ENCODE measurements around the gene CD244. TPM values are rescaled to one million over a fixed set of nuclear protein-coding genes. Genes with fewer than 3 reads are reported as not detected.
A peak's percentile ranks its signal among the peaks of the same experiment; 100 is the strongest.

Gene CD244
- total and polyA plus RNA-seq, 2 donors = 0.21 to 0.89 TPM

GRCh38 chr1:160806784-160807183, 55.9 kb downstream of the CD244 start:
- Histone ChIP-seq H3K36me3 (ENCODE audit: insufficient read depth) (no peaks in the 10 kb centered on the region), H3K27ac (ENCODE audit: low read depth) (no peak overlapping the region), H3K4me3 (ENCODE audit: low read depth, low read length) (no peak overlapping the region), H3K4me1 (ENCODE audit: insufficient read depth) (no peaks in the 10 kb centered on the region)
- no peak for DNase-seq (ENCODE audit: extremely low spot score)

- 70% methylated on average over 1 of the region's 1 CpG for WGBS
- Histone ChIP-seq H3K36me3 (ENCODE audit: insufficient read depth) (no peaks in the 10 kb centered on the region), H3K4me1 (ENCODE audit: insufficient read depth) (no peaks in the 10 kb centered on the region), H3K4me3 (ENCODE audit: low read depth, low read length) (no peak overlapping the region), H3K27ac (ENCODE audit: low read depth) (no peak overlapping the region)
- no peak for DNase-seq (ENCODE audit: extremely low spot score)
Measured at GRCh38 chr1:160806109-160806665, 56.5 kb downstream of the CD244 start.

- WGBS = 94% methylated on average over 43 of the region's 43 CpGs
- no peak overlapping the region for H3K4me3 ChIP-seq (ENCODE audit: low read depth, low read length)
- no peak for DNase-seq (ENCODE audit: extremely low spot score)
Measured at GRCh38 chr1:160801836-160802580, 60.7 kb downstream of the CD244 start.

GRCh38 chr1:160800645-160801408, 61.9 kb downstream of the CD244 start:
- Histone ChIP-seq H3K4me3 (ENCODE audit: low read depth, low read length) (no peak overlapping the region), H3K27ac (ENCODE audit: low read depth) (no peak overlapping the region), H3K4me1 (ENCODE audit: insufficient read depth) (no peaks in the 10 kb centered on the region), H3K36me3 (ENCODE audit: insufficient read depth) (no peaks in the 10 kb centered on the region)
- WGBS = 57% methylated on average over 4 of the region's 4 CpGs
- DNase-seq (ENCODE audit: extremely low spot score) = no peak

More at GRCh38 chr1:160801836-160802580, 60.7 kb downstream of the CD244 start:
- Histone ChIP-seq H3K27ac (ENCODE audit: low read depth) (no peak overlapping the region), H3K4me1 (ENCODE audit: insufficient read depth) (no peaks in the 10 kb centered on the region), H3K36me3 (ENCODE audit: insufficient read depth) (no peaks in the 10 kb centered on the region)

- no peak for DNase-seq (ENCODE audit: extremely low spot score)
- WGBS = 98% methylated on average over 1 of the region's 1 CpG
- Histone ChIP-seq H3K4me1 (ENCODE audit: insufficient read depth) (no peaks in the 10 kb centered on the region), H3K27ac (ENCODE audit: low read depth) (no peak overlapping the region), H3K4me3 (ENCODE audit: low read depth, low read length) (no peak overlapping the region), H3K36me3 (ENCODE audit: insufficient read depth) (no peaks in the 10 kb centered on the region)
Measured at GRCh38 chr1:160800142-160800541, 62.5 kb downstream of the CD244 start.

DNA sequence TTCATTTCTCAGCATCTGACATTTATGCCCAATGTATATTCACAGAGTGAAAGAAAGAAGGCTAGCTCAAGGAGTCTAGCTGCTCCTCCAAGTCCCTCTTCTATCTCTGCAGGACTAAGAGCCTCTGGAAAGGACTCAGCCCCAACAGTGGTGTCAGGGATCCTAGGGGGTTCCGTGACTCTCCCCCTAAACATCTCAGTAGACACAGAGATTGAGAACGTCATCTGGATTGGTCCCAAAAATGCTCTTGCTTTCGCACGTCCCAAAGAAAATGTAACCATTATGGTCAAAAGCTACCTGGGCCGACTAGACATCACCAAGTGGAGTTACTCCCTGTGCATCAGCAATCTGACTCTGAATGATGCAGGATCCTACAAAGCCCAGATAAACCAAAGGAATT, 63.0 kb downstream of the CD244 start:
- H3K4me1 ChIP-seq (ENCODE audit: insufficient read depth) = no peaks in the 10 kb centered on the region
- DNase-seq (ENCODE audit: extremely low spot score) = no peak
- no peak overlapping the region for H3K27ac ChIP-seq (ENCODE audit: low read depth)
- no peaks in the 10 kb centered on the region for H3K36me3 ChIP-seq (ENCODE audit: insufficient read depth)
- no peak overlapping the region for H3K4me3 ChIP-seq (ENCODE audit: low read depth, low read length)
- WGBS = 88% methylated on average over 5 of the region's 5 CpGs

DNA sequence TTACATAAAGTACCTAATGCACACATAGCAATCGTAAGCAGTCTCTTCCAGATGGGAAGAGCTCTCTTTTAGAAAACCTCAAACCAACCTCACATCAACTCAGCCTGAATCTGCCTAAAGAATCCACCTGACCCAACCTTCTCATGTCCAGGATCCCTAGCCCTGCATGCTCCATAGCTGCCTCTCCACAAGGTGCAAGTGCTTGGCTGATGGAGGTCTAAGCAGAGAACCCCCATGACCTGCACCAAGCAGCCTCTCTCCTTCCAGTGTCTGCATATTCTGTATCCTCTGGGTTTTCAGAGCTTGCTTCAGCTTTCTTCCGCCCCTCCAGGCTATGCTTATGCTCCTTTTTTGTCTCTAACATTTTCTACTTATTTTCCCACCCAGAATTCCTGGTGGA, 64.2 kb downstream of the CD244 start:
- Histone ChIP-seq H3K4me3 (ENCODE audit: low read depth, low read length) (no peak overlapping the region), H3K36me3 (ENCODE audit: insufficient read depth) (no peaks in the 10 kb centered on the region), H3K4me1 (ENCODE audit: insufficient read depth) (no peaks in the 10 kb centered on the region), H3K27ac (ENCODE audit: low read depth) (no peak overlapping the region)
- WGBS = 83% methylated on average over 2 of the region's 2 CpGs
- no peak for DNase-seq (ENCODE audit: extremely low spot score)

- 44% methylated on average over 4 of the region's 4 CpGs for WGBS
- no peaks in the 10 kb centered on the region for H3K36me3 ChIP-seq (ENCODE audit: insufficient read depth)
- no peak overlapping the region for H3K4me3 ChIP-seq (ENCODE audit: low read depth, low read length)
- no peaks in the 10 kb centered on the region for H3K4me1 ChIP-seq (ENCODE audit: insufficient read depth)
- DNase-seq (ENCODE audit: extremely low spot score) = no peak
- no peak overlapping the region for H3K27ac ChIP-seq (ENCODE audit: low read depth)
Measured at GRCh38 chr1:160797861-160798273, 64.8 kb downstream of the CD244 start.

GRCh38 chr1:160797271-160797709, 65.4 kb downstream of the CD244 start:
- Histone ChIP-seq H3K4me3 (ENCODE audit: low read depth, low read length) (peak overlapping the region; percentile 1), H3K36me3 (ENCODE audit: insufficient read depth) (no peaks in the 10 kb centered on the region), H3K4me1 (ENCODE audit: insufficient read depth) (no peaks in the 10 kb centered on the region), H3K27ac (ENCODE audit: low read depth) (no peak overlapping the region)
- 68% methylated on average over 3 of the region's 3 CpGs for WGBS
- no peak for DNase-seq (ENCODE audit: extremely low spot score)

DNA sequence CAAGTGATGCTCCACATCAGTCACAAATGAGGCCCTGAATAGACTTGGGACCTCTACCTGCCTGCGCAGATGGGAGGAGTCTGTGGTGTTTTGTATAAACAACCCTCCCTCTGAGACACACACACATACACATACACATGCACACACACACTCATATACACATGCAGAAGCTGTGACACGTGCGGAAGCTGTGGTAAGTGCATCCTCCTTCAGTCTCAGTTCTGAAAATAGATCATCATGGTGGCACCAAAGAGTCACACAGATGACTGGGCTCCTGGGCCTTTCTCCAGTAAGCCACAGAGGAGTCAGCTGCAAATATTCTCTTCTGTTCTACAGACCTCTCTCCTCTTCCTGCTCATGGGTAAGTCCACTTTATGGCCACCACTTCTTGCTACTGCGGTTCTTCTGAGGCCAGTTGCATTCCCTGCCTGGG, 66.7 kb downstream of the CD244 start, which contains the start of gene LY9:
Gene LY9, plus strand, starts transcription at position 224 of the 433 bp plus-strand sequence. Its CDS starts 14 bp downstream, at position 238.
- Histone ChIP-seq H3K4me3 (ENCODE audit: low read depth, low read length) (peak within 1 kb of the TSS; percentile 1), H3K27ac (ENCODE audit: low read depth) (no peak within 1 kb of the TSS), H3K4me1 (ENCODE audit: insufficient read depth) (no peaks in the 10 kb centered on the region), H3K36me3 (ENCODE audit: insufficient read depth) (no peaks in the 10 kb centered on the region)
- DNase-seq (ENCODE audit: extremely low spot score) = no peak
- 84% methylated on average over 4 of the region's 4 CpGs for WGBS

DNA sequence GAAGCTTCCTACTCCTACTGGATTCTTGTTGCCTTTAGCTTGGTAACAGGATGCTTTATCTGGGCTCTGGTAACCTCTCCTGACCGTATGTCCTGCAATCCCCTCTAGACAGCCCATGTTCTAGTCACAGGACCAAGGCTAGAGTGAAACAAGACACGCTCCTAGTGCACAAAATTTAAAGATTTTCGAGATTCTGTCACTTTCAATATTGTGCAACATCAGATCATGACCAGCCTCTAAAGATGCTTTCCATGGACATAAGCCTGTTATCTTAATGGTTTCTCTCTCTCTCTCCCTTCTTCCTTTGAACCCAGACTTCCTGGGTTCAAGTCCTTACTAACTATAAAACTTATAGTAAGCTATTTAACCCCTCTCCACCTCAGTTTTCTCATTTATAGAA, 68.3 kb downstream of the CD244 start:
- no peaks in the 10 kb centered on the region for H3K36me3 ChIP-seq (ENCODE audit: insufficient read depth)
- no peaks in the 10 kb centered on the region for H3K4me1 ChIP-seq (ENCODE audit: insufficient read depth)
- 29% methylated on average over 3 of the region's 3 CpGs for WGBS
- no peak overlapping the region for H3K4me3 ChIP-seq (ENCODE audit: low read depth, low read length)
- DNase-seq (ENCODE audit: extremely low spot score) = no peak
- no peak overlapping the region for H3K27ac ChIP-seq (ENCODE audit: low read depth)

- Histone ChIP-seq H3K4me1 (ENCODE audit: insufficient read depth) (no peaks in the 10 kb centered on the region), H3K27ac (ENCODE audit: low read depth) (no peak overlapping the region), H3K4me3 (ENCODE audit: low read depth, low read length) (no peak overlapping the region), H3K36me3 (ENCODE audit: insufficient read depth) (no peaks in the 10 kb centered on the region)
- no peak for DNase-seq (ENCODE audit: extremely low spot score)
- 83% methylated on average over 13 of the region's 13 CpGs for WGBS
Measured at GRCh38 chr1:160789702-160790611, 72.7 kb downstream of the CD244 start.

DNA sequence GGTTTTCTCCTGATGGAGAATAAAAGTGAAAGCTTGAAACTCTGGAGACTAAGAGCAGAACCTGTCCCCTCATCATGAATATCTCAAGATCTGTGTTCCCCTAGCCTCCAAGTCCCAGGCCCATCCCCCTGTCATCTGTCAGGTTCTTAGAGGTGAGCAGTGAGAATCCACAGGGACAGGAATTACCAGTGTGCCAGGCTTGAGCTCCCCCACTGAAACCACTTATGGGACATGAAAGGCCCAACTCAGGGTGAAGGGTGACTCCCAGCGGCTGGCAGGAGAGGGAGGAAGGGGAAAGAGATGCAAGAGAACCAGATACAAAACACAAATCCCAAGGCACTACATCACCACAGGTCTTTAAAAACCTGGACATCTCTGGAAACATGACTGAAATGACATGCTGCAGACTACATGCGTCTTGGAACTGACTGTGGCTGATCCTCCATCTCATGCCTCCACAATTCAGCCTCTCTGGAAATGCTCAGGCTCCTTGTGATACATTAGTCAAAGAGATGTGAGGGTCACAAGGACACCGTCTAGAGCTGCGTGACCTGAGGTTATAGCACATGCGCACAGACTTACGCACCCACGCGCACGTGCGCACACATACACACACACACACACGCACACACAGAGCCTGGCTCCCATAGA, 73.5 kb downstream of the CD244 start:
- H3K4me3 ChIP-seq (ENCODE audit: low read depth, low read length) = no peak overlapping the region
- no peak for DNase-seq (ENCODE audit: extremely low spot score)
- no peaks in the 10 kb centered on the region for H3K4me1 ChIP-seq (ENCODE audit: insufficient read depth)
- no peaks in the 10 kb centered on the region for H3K36me3 ChIP-seq (ENCODE audit: insufficient read depth)
- WGBS = 90% methylated on average over 11 of the region's 11 CpGs
- H3K27ac ChIP-seq (ENCODE audit: low read depth) = no peak overlapping the region

Data from urinary bladder (tissue), 4 donors.